ENCODE results near the gene PKD2. TPM values are rescaled to one million over a fixed set of nuclear protein-coding genes. Genes with fewer than 3 reads are reported as not detected.

Gene PKD2
- total RNA-seq, 2 experiments from 2014 or later, result 2.3 to 2.8 TPM

DNA sequence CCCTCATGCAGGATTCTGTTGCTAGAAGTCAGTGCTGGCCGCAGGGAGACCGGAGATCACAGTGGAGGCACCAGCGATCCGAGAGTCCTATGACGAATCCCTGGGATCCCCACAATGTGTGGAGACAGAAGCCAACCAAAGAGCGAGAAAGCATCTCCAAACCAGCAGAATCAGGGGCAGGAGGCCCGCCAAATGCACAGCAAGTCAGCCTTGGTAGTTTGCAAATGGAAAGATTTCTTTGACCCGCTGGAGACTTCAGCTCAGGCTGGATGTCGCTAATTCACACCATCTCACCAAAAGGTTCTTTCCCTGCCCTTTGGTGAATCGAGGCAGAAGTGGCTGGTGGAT is 505 bp upstream of the PKD2 start:
- no peaks in the 10 kb centered on the region for H3K9me3 Mint-ChIP-seq
- POLR2A ChIA-PET, result no interaction called here
- no peak for TF ChIP-seq CTCF (IDR thresholded peaks at IDR 0.05)
- peak overlapping the region; percentile 68 for H3K4me3 Mint-ChIP-seq
- CTCF ChIA-PET, result no interaction called here
- DNase-seq (no peak), ATAC-seq (no peak)
- intact Hi-C loops (cut with micrococcal nuclease), result no loop called here
- H3K4me1 Mint-ChIP-seq (ENCODE audit: low read depth), result peaks cover 15% of the 10 kb centered on the region
- no peak overlapping the region for H3K27ac Mint-ChIP-seq
- H3K27me3 Mint-ChIP-seq, result peaks cover 15% of the 10 kb centered on the region
- H3K36me3 Mint-ChIP-seq (ENCODE audit: low read depth), result no peaks in the 10 kb centered on the region

- CTCF ChIA-PET, result no interaction called here
- H3K27ac Mint-ChIP-seq, result peak overlapping the region; percentile 63
- intact Hi-C loops (cut with micrococcal nuclease), result no loop called here
- ATAC-seq (peak; percentile 24), DNase-seq (peak; percentile 21)
- peaks cover 24% of the 10 kb centered on the region for H3K4me1 Mint-ChIP-seq (ENCODE audit: low read depth)
- peaks cover 15% of the 10 kb centered on the region for H3K27me3 Mint-ChIP-seq
- no peak for TF ChIP-seq CTCF (IDR thresholded peaks at IDR 0.05)
- H3K4me3 Mint-ChIP-seq, result peak overlapping the region; percentile 84
- POLR2A ChIA-PET, result no interaction called here
- H3K36me3 Mint-ChIP-seq (ENCODE audit: low read depth), result no peaks in the 10 kb centered on the region
- H3K9me3 Mint-ChIP-seq, result no peaks in the 10 kb centered on the region
Measured at GRCh38 chr4:88008122-88008742, 797 bp downstream of the PKD2 start.

DNA sequence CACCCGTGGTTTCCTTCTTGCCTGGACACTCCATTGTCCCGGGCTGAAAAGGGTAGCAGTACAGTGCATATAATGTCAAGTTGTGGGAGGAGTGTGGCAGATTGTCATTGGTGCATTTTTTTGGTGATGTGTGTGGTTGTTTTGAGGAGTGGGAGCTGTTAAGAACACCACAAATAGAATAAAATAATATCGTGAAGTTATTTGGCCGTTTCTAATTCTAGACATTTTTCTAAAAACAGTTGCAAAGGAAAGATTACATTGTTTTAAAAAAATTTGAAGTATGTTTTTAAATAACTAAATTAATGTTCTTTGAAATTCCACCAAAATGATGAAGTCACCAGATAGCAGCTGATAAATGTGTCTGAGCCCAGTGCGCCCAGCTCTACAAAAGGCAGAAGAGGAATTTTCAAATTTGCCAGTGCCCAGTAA is 1.3 kb downstream of the PKD2 start:
- intact Hi-C loops (cut with micrococcal nuclease), result no loop called here
- POLR2A ChIA-PET, result no interaction called here
- CTCF ChIA-PET, result interaction anchor here (1.8 kb wide), 1 partner anchor 25 kb away, joined by 4 read pairs; no protein-coding TSS in a partner anchor
- DNase-seq (peak; percentile 18), ATAC-seq (no peak)
- peak overlapping the region; percentile 84 for H3K4me3 Mint-ChIP-seq
- peak overlapping the region; percentile 63 for H3K27ac Mint-ChIP-seq
- H3K27me3 Mint-ChIP-seq, result peaks cover 14% of the 10 kb centered on the region
- no peak for TF ChIP-seq CTCF (IDR thresholded peaks at IDR 0.05)
- H3K36me3 Mint-ChIP-seq (ENCODE audit: low read depth), result no peaks in the 10 kb centered on the region
- H3K9me3 Mint-ChIP-seq, result no peaks in the 10 kb centered on the region
- H3K4me1 Mint-ChIP-seq (ENCODE audit: low read depth), result peaks cover 24% of the 10 kb centered on the region

GRCh38 chr4:88009871-88010270 is 2.4 kb downstream of the PKD2 start:
- H3K4me1 Mint-ChIP-seq (ENCODE audit: low read depth), result peaks cover 24% of the 10 kb centered on the region
- intact Hi-C loops (cut with micrococcal nuclease), result no loop called here
- H3K4me3 Mint-ChIP-seq, result no peak overlapping the region

More at GRCh38 chr4:88009871-88010270, 2.4 kb downstream of the PKD2 start:
- H3K27me3 Mint-ChIP-seq, result peaks cover 14% of the 10 kb centered on the region
- no peak for TF ChIP-seq CTCF (IDR thresholded peaks at IDR 0.05)
- CTCF ChIA-PET, result interaction anchor here (1.3 to 1.8 kb wide), 2 partner anchors 23 to 36 kb away, joined by 3 to 4 read pairs; no protein-coding TSS in a partner anchor
- DNase-seq (no peak), ATAC-seq (no peak)
- H3K9me3 Mint-ChIP-seq, result no peaks in the 10 kb centered on the region
- POLR2A ChIA-PET, result interaction anchor here (0.6 kb wide), 1 partner anchor 472 kb away, joined by 3 read pairs; no protein-coding TSS in a partner anchor
- H3K36me3 Mint-ChIP-seq (ENCODE audit: low read depth), result no peaks in the 10 kb centered on the region
- no peak overlapping the region for H3K27ac Mint-ChIP-seq

Measured in activated CD8-positive, alpha-beta T cell treated with anti-CD3 and anti-CD28 coated beads for 36 hours (primary cell).